ENCODE measurements around the gene PPP2R2B. TPM values are rescaled to one million over a fixed set of nuclear protein-coding genes. Genes with fewer than 3 reads are reported as not detected.
A peak's percentile ranks its signal among the peaks of the same experiment; 100 is the strongest.

The PPP2R2B gene
- total and polyA plus RNA-seq, 2 donors (not counting 3 experiments of a cell fraction or from before 2014, with no cell fraction given): not detected

GRCh38 chr5:146880966-146881365, 2.4 kb upstream of the PPP2R2B start:
- TF ChIP-seq FOS (IDR thresholded peaks at IDR 0.05; ENCODE audit: borderline replicate concordance, insufficient read depth, low read length) (no peak), EZH2 (IDR thresholded peaks at IDR 0.05; ENCODE audit: borderline replicate concordance, low read depth, low read length, severe bottlenecking) (no peak), POLR2AphosphoS5 (IDR thresholded peaks at IDR 0.05; ENCODE audit: insufficient read depth, low read depth, low read length) (no peak), GATA2 (IDR thresholded peaks at IDR 0.05; ENCODE audit: insufficient read depth, insufficient read length, low read depth, low read length) (no peak), JUN (IDR thresholded peaks at IDR 0.05; ENCODE audit: borderline replicate concordance, insufficient read depth, insufficient read length, low read depth) (no peak)
- TF ChIP-seq, protein P1, sequence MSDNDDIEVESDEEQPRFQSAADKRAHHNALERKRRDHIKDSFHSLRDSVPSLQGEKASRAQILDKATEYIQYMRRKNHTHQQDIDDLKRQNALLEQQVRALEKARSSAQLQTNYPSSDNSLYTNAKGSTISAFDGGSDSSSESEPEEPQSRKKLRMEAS (IDR thresholded peaks at IDR 0.05; ENCODE audit: insufficient read depth, insufficient read length): no peak
- H3K36me3 ChIP-seq (ENCODE audit: control insufficient read depth in 2 of 2, extremely low read depth in 1 of 2, insufficient read depth in 2 of 2, low read length in 2 of 2): no peaks in the 10 kb centered on the region
- no TSS peak for BruUV-seq (replicated peaks)
- H3K4me3 ChIP-seq (replicated peaks in 1 of 3; ENCODE audit: insufficient read depth in 1 of 3, low read depth in 1 of 3, low read length in 3 of 3): no peak overlapping the region
- H3K27ac ChIP-seq (ENCODE audit: insufficient read depth, low read depth, low read length): no peak overlapping the region
- H3K9me3 ChIP-seq (replicated peaks; ENCODE audit: control insufficient read depth, insufficient read depth, low read length): no peaks in the 10 kb centered on the region
- H3K9me1 ChIP-seq (replicated peaks; ENCODE audit: control insufficient read depth, extremely low read depth, insufficient read depth, low read length): no peaks in the 10 kb centered on the region
- intact Hi-C loops (cut with micrococcal nuclease) (no loop called here), dilution Hi-C loops (cut with MboI; ENCODE audit: extremely low pct_ligation_motif_present, low sequenced_read_pairs) (no loop called here)
- H3K4me1 ChIP-seq (ENCODE audit: control insufficient read depth, extremely low read depth, insufficient read depth, low read length): no peaks in the 10 kb centered on the region
- no peak overlapping the region for H2AFZ ChIP-seq (ENCODE audit: low read depth, low read length)
- FAIRE-seq: no peak
- H4K20me1 ChIP-seq (replicated peaks; ENCODE audit: control insufficient read depth, extremely low read depth, insufficient read depth, low read length): no peaks in the 10 kb centered on the region
- ChIA-PET POLR2A (no interaction called here), CTCF (no interaction called here)
- H3K9ac ChIP-seq (replicated peaks; ENCODE audit: extremely low read depth, insufficient read depth, low read length): no peak overlapping the region
- no peak for DNase-seq (ENCODE audit: low read depth, low spot score)
- no peak overlapping the region for H3K4me2 ChIP-seq (ENCODE audit: insufficient read depth, low read length)
- peaks cover 28 to 37% of the 10 kb centered on the region in 2 experiments for H3K27me3 ChIP-seq (ENCODE audit: control insufficient read depth in 2 of 2, insufficient read depth in 2 of 2, low read length in 2 of 2)
- no peaks in the 10 kb centered on the region for H3K79me2 ChIP-seq (ENCODE audit: control insufficient read depth, insufficient read depth, low read length)

DNA sequence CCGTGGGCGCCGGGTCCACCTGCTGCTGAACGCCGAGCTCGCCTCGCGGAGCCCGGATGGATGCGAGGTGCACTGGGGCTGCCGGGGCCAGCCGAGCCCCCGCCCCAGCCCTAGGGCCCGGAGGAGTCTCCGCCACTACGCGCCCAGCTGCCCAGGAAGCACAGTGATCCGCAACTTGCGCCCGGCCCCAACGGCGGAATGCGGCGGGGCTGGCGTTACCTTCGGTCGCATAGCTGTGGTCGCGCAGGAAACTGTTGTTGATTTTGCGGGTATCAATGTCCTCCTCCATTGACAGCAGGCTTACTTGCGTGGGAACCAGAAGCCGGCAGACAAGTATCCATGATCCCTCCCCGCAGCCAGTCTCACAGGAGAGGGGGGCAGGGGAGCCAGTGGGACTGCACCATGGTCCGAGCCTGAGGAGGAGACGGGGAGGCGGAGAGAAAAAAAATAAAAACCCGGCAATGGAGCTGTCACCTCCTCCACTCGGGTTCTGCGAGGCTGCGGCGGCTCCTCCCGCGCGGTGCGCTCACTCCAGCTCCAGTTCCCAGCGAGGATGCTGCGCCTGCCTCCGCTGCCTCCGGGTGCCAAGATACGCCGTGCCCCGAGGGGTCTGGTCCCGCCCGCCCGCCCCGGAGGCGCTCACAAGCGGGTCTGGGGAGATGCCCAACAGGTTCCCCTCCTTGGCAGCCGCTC, 628 bp downstream of the PPP2R2B start:
- Histone ChIP-seq H3K9me3 (replicated peaks; ENCODE audit: control insufficient read depth, insufficient read depth, low read length) (no peaks in the 10 kb centered on the region), H3K27me3 (ENCODE audit: control insufficient read depth in 2 of 2, insufficient read depth in 2 of 2, low read length in 2 of 2) (peaks cover 28 to 40% of the 10 kb centered on the region in 2 experiments), H3K4me3 (replicated peaks in 1 of 3; ENCODE audit: insufficient read depth in 1 of 3, low read depth in 1 of 3, low read length in 3 of 3) (no peak overlapping the region), H3K79me2 (ENCODE audit: control insufficient read depth, insufficient read depth, low read length) (no peaks in the 10 kb centered on the region), H2AFZ (ENCODE audit: low read depth, low read length) (no peak overlapping the region), H3K9ac (replicated peaks; ENCODE audit: extremely low read depth, insufficient read depth, low read length) (no peak overlapping the region), H3K4me1 (ENCODE audit: control insufficient read depth, extremely low read depth, insufficient read depth, low read length) (no peaks in the 10 kb centered on the region), H3K36me3 (ENCODE audit: control insufficient read depth in 2 of 2, extremely low read depth in 1 of 2, insufficient read depth in 2 of 2, low read length in 2 of 2) (no peaks in the 10 kb centered on the region), H3K4me2 (ENCODE audit: insufficient read depth, low read length) (no peak overlapping the region), H3K9me1 (replicated peaks; ENCODE audit: control insufficient read depth, extremely low read depth, insufficient read depth, low read length) (no peaks in the 10 kb centered on the region), H3K27ac (ENCODE audit: insufficient read depth, low read depth, low read length) (no peak overlapping the region), H4K20me1 (replicated peaks; ENCODE audit: control insufficient read depth, extremely low read depth, insufficient read depth, low read length) (no peaks in the 10 kb centered on the region)
- ChIA-PET POLR2A (no interaction called here), CTCF (interaction anchor here (0.8 kb wide), 1 partner anchor 63 kb away, joined by 3 read pairs; no protein-coding TSS in a partner anchor)
- TF ChIP-seq JUN (IDR thresholded peaks at IDR 0.05; ENCODE audit: borderline replicate concordance, insufficient read depth, insufficient read length, low read depth): no peak
- TF ChIP-seq POLR2AphosphoS5 (IDR thresholded peaks at IDR 0.05; ENCODE audit: insufficient read depth, low read depth, low read length): no peak
- TF ChIP-seq EZH2 (IDR thresholded peaks at IDR 0.05; ENCODE audit: borderline replicate concordance, low read depth, low read length, severe bottlenecking): peak; percentile 83
- TF ChIP-seq FOS (IDR thresholded peaks at IDR 0.05; ENCODE audit: borderline replicate concordance, insufficient read depth, low read length): no peak
- TF ChIP-seq, protein P2, sequence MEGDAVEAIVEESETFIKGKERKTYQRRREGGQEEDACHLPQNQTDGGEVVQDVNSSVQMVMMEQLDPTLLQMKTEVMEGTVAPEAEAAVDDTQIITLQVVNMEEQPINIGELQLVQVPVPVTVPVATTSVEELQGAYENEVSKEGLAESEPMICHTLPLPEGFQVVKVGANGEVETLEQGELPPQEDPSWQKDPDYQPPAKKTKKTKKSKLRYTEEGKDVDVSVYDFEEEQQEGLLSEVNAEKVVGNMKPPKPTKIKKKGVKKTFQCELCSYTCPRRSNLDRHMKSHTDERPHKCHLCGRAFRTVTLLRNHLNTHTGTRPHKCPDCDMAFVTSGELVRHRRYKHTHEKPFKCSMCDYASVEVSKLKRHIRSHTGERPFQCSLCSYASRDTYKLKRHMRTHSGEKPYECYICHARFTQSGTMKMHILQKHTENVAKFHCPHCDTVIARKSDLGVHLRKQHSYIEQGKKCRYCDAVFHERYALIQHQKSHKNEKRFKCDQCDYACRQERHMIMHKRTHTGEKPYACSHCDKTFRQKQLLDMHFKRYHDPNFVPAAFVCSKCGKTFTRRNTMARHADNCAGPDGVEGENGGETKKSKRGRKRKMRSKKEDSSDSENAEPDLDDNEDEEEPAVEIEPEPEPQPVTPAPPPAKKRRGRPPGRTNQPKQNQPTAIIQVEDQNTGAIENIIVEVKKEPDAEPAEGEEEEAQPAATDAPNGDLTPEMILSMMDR (IDR thresholded peaks at IDR 0.05; ENCODE audit: extremely low read depth in 1 of 2, insufficient read depth in 1 of 2, low read depth in 1 of 2, low read length in 2 of 2): no peak
- no peak for TF ChIP-seq GATA2 (IDR thresholded peaks at IDR 0.05; ENCODE audit: insufficient read depth, insufficient read length, low read depth, low read length)
- dilution Hi-C loops (cut with MboI; ENCODE audit: extremely low pct_ligation_motif_present, low sequenced_read_pairs) (no loop called here), intact Hi-C loops (cut with micrococcal nuclease) (no loop called here)
- FAIRE-seq: no peak
- BruUV-seq (replicated peaks): no TSS peak
- DNase-seq (ENCODE audit: low read depth, low spot score): no peak
